Uterus (tissue), 2 donors: ENCODE results near the gene DNAH11.

Experiments used
- POLR2A ChIP-seq, 2 donors: fragments of 450-650 bp; IDR thresholded peaks; one replicate each; pipeline ENCODE4 v1.6.1; 2016; ENCODE audit warnings: antibody characterized with exemption in 2 of 2, mild to moderate bottlenecking in 1 of 2, moderate library complexity in 1 of 2
- TF ChIP-seq, protein P1 (sequence below), 4 experiments: fragments of 200-600 bp in 2 of 4; fragments of 450-650 bp in 2 of 4; sonication (generic) in 2 of 4; IDR thresholded peaks; one replicate each; pipeline ENCODE4 v1.5.1; 2016 to 2019; ENCODE audit warnings: antibody characterized with exemption in 4 of 4, mild to moderate bottlenecking in 2 of 4, moderate library complexity in 1 of 4

DNA sequence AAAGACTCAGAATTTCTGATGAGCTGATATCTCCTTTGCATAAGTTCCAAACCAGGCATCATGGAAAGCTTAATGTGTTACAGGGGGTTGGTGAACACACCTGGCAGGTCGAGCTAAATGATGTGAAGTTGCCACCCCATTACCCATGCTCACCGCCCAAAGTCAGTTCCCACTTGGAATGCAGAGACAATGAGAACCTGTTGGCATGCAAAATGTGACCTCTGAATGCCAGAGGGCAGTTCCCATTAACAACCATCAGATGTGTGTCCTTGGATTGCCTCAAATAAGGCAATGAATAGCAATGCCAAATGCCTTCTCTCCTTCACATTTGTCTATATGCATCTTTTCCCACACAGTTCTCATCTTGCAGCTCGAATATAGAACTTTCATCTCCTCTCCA lies 212.1 kb downstream of the DNAH11 start:
- TF ChIP-seq, protein P1, sequence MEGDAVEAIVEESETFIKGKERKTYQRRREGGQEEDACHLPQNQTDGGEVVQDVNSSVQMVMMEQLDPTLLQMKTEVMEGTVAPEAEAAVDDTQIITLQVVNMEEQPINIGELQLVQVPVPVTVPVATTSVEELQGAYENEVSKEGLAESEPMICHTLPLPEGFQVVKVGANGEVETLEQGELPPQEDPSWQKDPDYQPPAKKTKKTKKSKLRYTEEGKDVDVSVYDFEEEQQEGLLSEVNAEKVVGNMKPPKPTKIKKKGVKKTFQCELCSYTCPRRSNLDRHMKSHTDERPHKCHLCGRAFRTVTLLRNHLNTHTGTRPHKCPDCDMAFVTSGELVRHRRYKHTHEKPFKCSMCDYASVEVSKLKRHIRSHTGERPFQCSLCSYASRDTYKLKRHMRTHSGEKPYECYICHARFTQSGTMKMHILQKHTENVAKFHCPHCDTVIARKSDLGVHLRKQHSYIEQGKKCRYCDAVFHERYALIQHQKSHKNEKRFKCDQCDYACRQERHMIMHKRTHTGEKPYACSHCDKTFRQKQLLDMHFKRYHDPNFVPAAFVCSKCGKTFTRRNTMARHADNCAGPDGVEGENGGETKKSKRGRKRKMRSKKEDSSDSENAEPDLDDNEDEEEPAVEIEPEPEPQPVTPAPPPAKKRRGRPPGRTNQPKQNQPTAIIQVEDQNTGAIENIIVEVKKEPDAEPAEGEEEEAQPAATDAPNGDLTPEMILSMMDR (IDR thresholded peaks at IDR 0.05), result no peak
- no peak for TF ChIP-seq POLR2A (IDR thresholded peaks at IDR 0.05)
